Measurements from ENCODE around the gene IQSEC3.

Gene IQSEC3

GRCh38 chr12:198705-199104, 132.1 kb downstream of the IQSEC3 start:
- CTCF ChIA-PET, result interaction anchor here (0.6 to 1.8 kb wide), 4 partner anchors 9 to 143 kb away, joined by 3 to 7 read pairs (median 4); no protein-coding TSS in a partner anchor
- peak; percentile 36; the same call in 1 of the 2 replicates for TF ChIP-seq ZNF398 (tag by site-specific recombination; IDR thresholded peaks at IDR 0.05)
- TF ChIP-seq ZXDB (tag by site-specific recombination; IDR thresholded peaks at IDR 0.05), result no peak
- no peak for TF ChIP-seq ZNF530 (tag by site-specific recombination; IDR thresholded peaks at IDR 0.05; ENCODE audit: low read depth)
- H3K4me3 ChIP-seq (ENCODE audit: low read depth, low read length), result no peak overlapping the region
- no peaks in the 10 kb centered on the region for H3K9me3 ChIP-seq (ENCODE audit: control insufficient read depth, insufficient read depth, low read depth, low read length)
- no peaks in the 10 kb centered on the region for H3K36me3 ChIP-seq (ENCODE audit: control insufficient read depth in 2 of 2, insufficient read depth in 1 of 2, low read length in 2 of 2)
- POLR2A ChIA-PET, result interaction anchor here (1.0 to 1.4 kb wide), 2 partner anchors 21 to 27 kb away, joined by 3 read pairs; no protein-coding TSS in a partner anchor
- H3K27ac ChIP-seq (ENCODE audit: extremely low read depth, low read depth, low read length), result no peak overlapping the region
- H3K4me1 ChIP-seq (ENCODE audit: control insufficient read depth, insufficient read depth, low read length), result peaks cover 7% of the 10 kb centered on the region

- Histone ChIP-seq H3K36me3 (ENCODE audit: control insufficient read depth in 2 of 2, insufficient read depth in 1 of 2, low read length in 2 of 2) (no peaks in the 10 kb centered on the region), H3K27ac (ENCODE audit: extremely low read depth, low read depth, low read length) (no peak overlapping the region), H3K9me3 (ENCODE audit: control insufficient read depth, insufficient read depth, low read depth, low read length) (no peaks in the 10 kb centered on the region), H3K4me3 (ENCODE audit: low read depth, low read length) (no peak overlapping the region), H3K4me1 (ENCODE audit: control insufficient read depth, insufficient read depth, low read length) (peaks cover 7% of the 10 kb centered on the region)
- POLR2A ChIA-PET, result no interaction called here
- TF ChIP-seq GFI1B (tag by site-specific recombination; IDR thresholded peaks at IDR 0.05), result no peak
- TF ChIP-seq EGR2 (tag by site-specific recombination; IDR thresholded peaks at IDR 0.05; ENCODE audit: low read depth), result peak; percentile 84
- TF ChIP-seq ZFHX2 (tag by site-specific recombination; conservative IDR thresholded peaks at IDR 0.05), result peak; percentile 76
- TF ChIP-seq REST (tag by site-specific recombination; IDR thresholded peaks at IDR 0.05), result peak; percentile 80
- CTCF ChIA-PET, result interaction anchor here (2.2 kb wide), 1 partner anchor 18 kb away, joined by 12 read pairs; no protein-coding TSS in a partner anchor
These were observed 134.8 kb downstream of the IQSEC3 start for GRCh38 chr12:201361-201760.

- no peaks in the 10 kb centered on the region for H3K9me3 ChIP-seq (ENCODE audit: control insufficient read depth, insufficient read depth, low read depth, low read length)
- CTCF ChIA-PET, result interaction anchor here (2.0 kb wide), 1 partner anchor 17 kb away, joined by 6 read pairs; no protein-coding TSS in a partner anchor
- no peaks in the 10 kb centered on the region for H3K36me3 ChIP-seq (ENCODE audit: control insufficient read depth in 2 of 2, insufficient read depth in 1 of 2, low read length in 2 of 2)
- POLR2A ChIA-PET, result no interaction called here
- H3K27ac ChIP-seq (ENCODE audit: extremely low read depth, low read depth, low read length), result no peak overlapping the region
- peaks cover 7% of the 10 kb centered on the region for H3K4me1 ChIP-seq (ENCODE audit: control insufficient read depth, insufficient read depth, low read length)
- H3K4me3 ChIP-seq (ENCODE audit: low read depth, low read length), result no peak overlapping the region
- TF ChIP-seq ZNF266 (tag by site-specific recombination; IDR thresholded peaks at IDR 0.05; ENCODE audit: low read depth) (no peak), ZFP69B (tag by site-specific recombination; IDR thresholded peaks at IDR 0.05) (no peak), ZNF292 (tag by site-specific recombination; IDR thresholded peaks at IDR 0.05; ENCODE audit: borderline replicate concordance, low read depth) (no peak), ZNF549 (tag by site-specific recombination; IDR thresholded peaks at IDR 0.05) (no peak), TRIM28 (IDR thresholded peaks at IDR 0.05; ENCODE audit: borderline replicate concordance, low read length) (no peak), ZXDB (tag by site-specific recombination; IDR thresholded peaks at IDR 0.05) (no peak), KLF9 (tag by site-specific recombination; IDR thresholded peaks at IDR 0.05; ENCODE audit: low read depth) (0 out of 2 replicates have a peak, but pooled peaks have one; percentile 12), IKZF3 (tag by site-specific recombination; IDR thresholded peaks at IDR 0.05) (peak; percentile 52; the same call in 1 of the 2 replicates), ZNF521 (tag by site-specific recombination; IDR thresholded peaks at IDR 0.05) (no peak), ZBTB49 (tag by site-specific recombination; IDR thresholded peaks at IDR 0.05; ENCODE audit: low read depth) (no peak), ZNF10 (tag by site-specific recombination; IDR thresholded peaks at IDR 0.05) (peak; percentile 88), ZNF391 (tag by site-specific recombination; IDR thresholded peaks at IDR 0.05; ENCODE audit: borderline replicate concordance, low read depth) (no peak), ZNF433 (tag by site-specific recombination; IDR thresholded peaks at IDR 0.05; ENCODE audit: low read depth) (no peak), ZBTB44 (tag by site-specific recombination; IDR thresholded peaks at IDR 0.05) (no peak), GLI2 (tag by site-specific recombination; IDR thresholded peaks at IDR 0.05; ENCODE audit: borderline replicate concordance, low read depth) (no peak; the same call in 1 of the 2 replicates)
These were observed 135.6 kb downstream of the IQSEC3 start for GRCh38 chr12:202081-202731.
